Measurements from ENCODE around the gene SPATA19.
"Not testable (repeated sequence)": the region's sequence is repeated elsewhere in the genome, so short reads cannot be mapped to it uniquely, and the experiment has no call there.

Gene SPATA19

DNA sequence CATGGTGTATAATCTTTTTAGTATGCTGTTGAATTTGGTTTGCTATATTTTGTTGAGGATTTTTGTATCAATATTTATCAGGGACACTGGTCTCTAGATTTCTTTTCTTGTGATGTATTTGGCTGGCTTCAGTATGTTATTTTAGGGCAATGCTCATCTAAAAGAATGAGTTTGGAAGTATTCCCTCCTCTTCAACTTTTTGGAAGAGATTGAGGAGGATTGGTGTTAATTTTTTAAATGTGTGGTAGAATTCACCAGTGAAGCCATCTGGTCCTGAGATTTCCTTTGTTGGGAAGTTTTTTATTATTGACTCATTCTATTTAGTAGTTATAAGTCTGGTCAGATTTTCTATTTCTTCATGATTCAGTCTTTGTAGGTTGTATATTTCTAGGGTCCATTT is 22.1 kb upstream of the SPATA19 start:
- FAIRE-seq: no peak
- no peak for DNase-seq (ENCODE audit: insufficient read length, low spot score)
- TF ChIP-seq POU2F2 (IDR thresholded peaks at IDR 0.05; ENCODE audit: low read depth, low read length) (no peak), POLR2AphosphoS5 (IDR thresholded peaks at IDR 0.05; ENCODE audit: low read depth, low read length) (no peak), TAF1 (IDR thresholded peaks at IDR 0.05; ENCODE audit: low read depth, low read length) (no peak), PAX5 (IDR thresholded peaks at IDR 0.05; ENCODE audit: insufficient read depth, low read length, severe bottlenecking) (no peak), SPI1 (IDR thresholded peaks at IDR 0.05; ENCODE audit: low read depth, low read length) (no peak), POLR2A (IDR thresholded peaks at IDR 0.05; ENCODE audit: low read depth, low read length) (no peak)

DNA sequence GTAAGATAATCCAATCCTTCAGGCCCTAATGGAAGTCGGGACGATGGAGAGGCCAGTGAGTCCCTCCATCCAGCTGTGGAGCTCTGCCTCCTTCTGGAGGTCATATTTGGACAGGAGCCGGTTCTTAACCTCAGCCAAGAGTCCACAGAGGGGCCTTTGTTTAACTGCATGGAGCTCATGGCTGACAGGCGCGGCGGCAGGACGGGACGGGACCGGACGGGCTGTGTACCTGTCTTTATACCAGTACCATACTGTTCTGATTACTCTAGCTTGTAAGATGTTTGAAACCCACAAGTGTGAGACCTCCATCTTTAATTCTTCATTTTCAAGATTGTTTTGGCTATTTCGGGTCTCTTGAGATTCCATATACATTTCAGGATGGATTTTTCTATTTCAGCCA is 20.2 kb upstream of the SPATA19 start:
- FAIRE-seq: no peak
- no peak for DNase-seq (ENCODE audit: insufficient read length, low spot score)
- TF ChIP-seq POU2F2 (IDR thresholded peaks at IDR 0.05; ENCODE audit: low read depth, low read length) (no peak), POLR2AphosphoS5 (IDR thresholded peaks at IDR 0.05; ENCODE audit: low read depth, low read length) (no peak), TAF1 (IDR thresholded peaks at IDR 0.05; ENCODE audit: low read depth, low read length) (no peak), POLR2A (IDR thresholded peaks at IDR 0.05; ENCODE audit: low read depth, low read length) (no peak), PAX5 (IDR thresholded peaks at IDR 0.05; ENCODE audit: insufficient read depth, low read length, severe bottlenecking) (no peak), SPI1 (IDR thresholded peaks at IDR 0.05; ENCODE audit: low read depth, low read length) (no peak)

DNA sequence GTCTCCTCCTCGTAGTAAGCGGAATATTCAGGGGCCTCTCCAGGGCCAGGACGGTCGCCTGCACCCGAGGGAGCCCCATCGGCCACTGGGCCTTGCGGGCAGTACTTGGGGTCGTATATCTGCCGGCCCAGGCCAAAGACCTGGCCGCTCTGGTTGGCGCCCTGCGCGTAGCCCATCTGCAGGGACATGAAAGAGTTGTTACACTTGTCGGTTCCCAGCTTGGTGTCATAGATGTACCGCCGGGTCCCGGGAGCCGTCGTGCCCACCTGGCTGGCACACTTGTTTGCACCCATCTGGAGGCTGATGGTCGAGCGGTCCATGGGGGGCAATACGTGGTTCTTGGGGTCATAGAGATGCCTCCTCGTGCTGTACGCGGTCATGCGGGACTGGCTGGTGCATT is 19.4 kb upstream of the SPATA19 start:
- FAIRE-seq (no peak), DNase-seq (ENCODE audit: insufficient read length, low spot score) (no peak)
- TF ChIP-seq POLR2A (IDR thresholded peaks at IDR 0.05; ENCODE audit: low read depth, low read length) (no peak), TAF1 (IDR thresholded peaks at IDR 0.05; ENCODE audit: low read depth, low read length) (no peak), SPI1 (IDR thresholded peaks at IDR 0.05; ENCODE audit: low read depth, low read length) (no peak), POU2F2 (IDR thresholded peaks at IDR 0.05; ENCODE audit: low read depth, low read length) (no peak)

DNA sequence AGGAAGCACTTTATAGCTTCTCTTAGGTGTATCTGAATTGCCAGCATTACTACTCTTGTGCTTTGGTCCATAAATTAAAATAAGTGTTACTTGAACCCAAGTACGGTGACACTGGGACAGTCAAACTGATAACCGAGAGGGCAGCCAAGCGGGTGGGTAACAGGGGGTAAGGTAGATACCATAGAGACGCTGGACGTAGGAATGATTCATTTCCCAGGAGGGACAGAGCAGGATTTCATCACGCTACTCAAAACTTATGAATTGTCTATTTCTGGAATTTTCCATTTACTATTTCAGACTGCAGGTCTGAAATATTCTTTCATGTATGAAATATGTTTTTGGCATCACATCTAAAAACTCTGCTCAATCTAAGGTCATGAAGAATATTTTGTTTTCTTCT is 14.8 kb upstream of the SPATA19 start:
- TF ChIP-seq TAF1 (IDR thresholded peaks at IDR 0.05; ENCODE audit: low read depth, low read length) (no peak), SPI1 (IDR thresholded peaks at IDR 0.05; ENCODE audit: low read depth, low read length) (no peak), PAX5 (IDR thresholded peaks at IDR 0.05; ENCODE audit: insufficient read depth, low read length, severe bottlenecking) (no peak), POLR2A (IDR thresholded peaks at IDR 0.05; ENCODE audit: low read depth, low read length) (no peak), POLR2AphosphoS5 (IDR thresholded peaks at IDR 0.05; ENCODE audit: low read depth, low read length) (no peak), POU2F2 (IDR thresholded peaks at IDR 0.05; ENCODE audit: low read depth, low read length) (no peak)
- DNase-seq (ENCODE audit: insufficient read length, low spot score) (no peak), FAIRE-seq (no peak)

DNA sequence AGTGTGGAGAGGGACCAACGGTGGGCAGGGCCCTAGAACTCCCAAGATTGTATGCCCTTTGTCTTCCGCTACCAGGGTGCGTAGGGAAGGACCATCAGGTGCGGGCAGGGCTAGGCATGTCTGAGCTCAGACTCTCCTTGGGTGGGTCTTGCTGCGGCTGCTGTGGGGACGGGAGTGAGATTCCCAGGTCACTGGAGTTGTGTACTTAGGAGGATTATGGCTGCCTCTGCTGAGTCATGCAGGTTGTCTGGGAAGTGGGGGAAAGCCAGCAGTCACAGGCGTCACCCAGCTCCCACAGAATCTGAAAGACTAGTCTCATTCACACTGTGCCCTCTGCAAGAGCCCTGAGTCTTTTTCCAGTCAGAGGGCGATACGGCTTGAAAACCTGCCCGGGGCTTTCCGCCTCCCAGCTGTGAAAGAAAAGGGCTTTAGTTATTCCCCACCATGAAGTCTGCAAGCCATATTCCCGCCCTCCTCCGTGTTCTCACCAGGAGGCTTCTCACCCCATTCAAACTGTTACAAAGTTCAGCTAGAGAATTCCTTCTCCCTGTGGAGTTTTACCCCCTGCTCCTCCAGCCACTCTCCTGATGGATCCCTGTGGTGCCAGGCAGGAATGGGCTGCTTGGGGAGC is 9.1 kb upstream of the SPATA19 start:
- FAIRE-seq; DNase-seq (ENCODE audit: insufficient read length, low spot score): not testable (repeated sequence)

DNA sequence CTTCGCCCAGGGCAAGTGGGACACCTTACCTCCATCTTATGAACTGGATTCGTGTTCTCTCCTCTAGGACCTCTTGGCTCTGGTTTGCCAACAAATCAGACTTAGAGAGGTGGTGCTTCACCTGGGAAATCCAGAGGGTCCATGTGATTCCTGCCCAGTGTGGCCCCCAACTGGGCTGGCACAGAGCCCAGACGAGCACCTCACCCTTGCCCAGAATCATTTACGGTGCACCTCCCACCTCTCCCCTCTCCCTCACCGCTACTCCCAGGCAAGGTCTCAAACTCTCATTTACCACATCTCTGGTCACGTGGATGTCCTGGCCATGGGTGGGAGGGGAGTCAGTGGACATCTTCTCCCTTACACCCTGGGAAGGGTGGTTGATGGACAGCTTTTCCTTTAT is 1.1 kb downstream of the SPATA19 start:
- TF ChIP-seq POLR2A (IDR thresholded peaks at IDR 0.05; ENCODE audit: low read depth, low read length) (no peak), SPI1 (IDR thresholded peaks at IDR 0.05; ENCODE audit: low read depth, low read length) (no peak), PAX5 (IDR thresholded peaks at IDR 0.05; ENCODE audit: insufficient read depth, low read length, severe bottlenecking) (no peak), TAF1 (IDR thresholded peaks at IDR 0.05; ENCODE audit: low read depth, low read length) (no peak), POU2F2 (IDR thresholded peaks at IDR 0.05; ENCODE audit: low read depth, low read length) (no peak), POLR2AphosphoS5 (IDR thresholded peaks at IDR 0.05; ENCODE audit: low read depth, low read length) (no peak)
- no peak for FAIRE-seq
- DNase-seq (ENCODE audit: insufficient read length, low spot score): no peak

DNA sequence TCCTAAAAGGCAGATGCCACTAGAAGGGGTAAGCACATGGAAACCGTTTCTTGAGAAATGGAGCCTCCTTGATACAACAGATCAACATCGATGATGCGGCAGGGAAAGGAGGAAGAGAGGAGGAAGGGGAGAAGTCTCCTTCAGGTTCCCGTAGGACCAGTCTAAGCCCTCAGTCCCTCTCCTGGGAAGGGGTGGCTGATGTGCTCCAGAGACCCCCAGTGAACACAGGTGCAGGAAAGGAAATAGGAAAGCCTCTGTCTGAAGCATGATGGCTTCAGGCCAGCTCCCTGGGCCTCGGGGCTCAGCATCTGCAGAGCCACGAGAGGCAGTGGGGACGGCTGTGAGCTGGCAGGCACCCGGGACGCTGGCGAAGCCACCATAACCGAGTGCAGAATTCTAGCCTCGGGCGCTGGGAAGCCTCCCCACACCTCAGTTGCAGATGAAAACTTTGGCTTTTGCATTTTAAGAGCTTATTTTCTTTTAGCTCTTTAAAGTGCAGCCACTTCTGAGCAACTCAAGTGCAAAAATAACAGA is 1.8 kb downstream of the SPATA19 start:
- no peak for DNase-seq (ENCODE audit: insufficient read length, low spot score)
- TF ChIP-seq POLR2AphosphoS5 (IDR thresholded peaks at IDR 0.05; ENCODE audit: low read depth, low read length): no peak
- no peak for TF ChIP-seq PAX5 (IDR thresholded peaks at IDR 0.05; ENCODE audit: insufficient read depth, low read length, severe bottlenecking)
- no peak for TF ChIP-seq SPI1 (IDR thresholded peaks at IDR 0.05; ENCODE audit: low read depth, low read length)
- no peak for TF ChIP-seq POU2F2 (IDR thresholded peaks at IDR 0.05; ENCODE audit: low read depth, low read length)
- TF ChIP-seq POLR2A (IDR thresholded peaks at IDR 0.05; ENCODE audit: low read depth, low read length): no peak
- TF ChIP-seq TAF1 (IDR thresholded peaks at IDR 0.05; ENCODE audit: low read depth, low read length): no peak
- FAIRE-seq: no peak

DNA sequence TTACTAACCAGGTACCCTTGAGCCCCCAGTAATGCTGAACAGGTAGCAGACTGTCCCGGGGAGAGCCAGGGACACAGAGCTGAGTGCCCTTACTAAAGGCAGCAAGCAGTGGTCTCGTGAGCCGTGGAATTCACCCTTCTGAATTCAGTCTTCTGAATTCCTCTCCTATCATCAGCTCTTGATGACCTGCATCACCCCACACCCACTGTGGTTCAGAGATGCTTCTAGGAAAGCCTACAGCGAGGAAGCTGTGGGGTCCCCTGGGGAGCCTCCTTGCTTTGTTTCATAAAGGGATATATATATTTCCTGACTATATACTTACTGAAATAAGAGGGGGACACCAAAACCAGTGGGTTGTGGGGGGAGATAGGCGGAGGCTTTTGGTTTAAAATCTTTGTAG is 2.6 kb downstream of the SPATA19 start:
- TF ChIP-seq POLR2A (IDR thresholded peaks at IDR 0.05; ENCODE audit: low read depth, low read length) (no peak), POU2F2 (IDR thresholded peaks at IDR 0.05; ENCODE audit: low read depth, low read length) (no peak), SPI1 (IDR thresholded peaks at IDR 0.05; ENCODE audit: low read depth, low read length) (no peak), POLR2AphosphoS5 (IDR thresholded peaks at IDR 0.05; ENCODE audit: low read depth, low read length) (no peak), PAX5 (IDR thresholded peaks at IDR 0.05; ENCODE audit: insufficient read depth, low read length, severe bottlenecking) (no peak), TAF1 (IDR thresholded peaks at IDR 0.05; ENCODE audit: low read depth, low read length) (no peak)
- FAIRE-seq (no peak), DNase-seq (ENCODE audit: insufficient read length, low spot score) (no peak)

DNA sequence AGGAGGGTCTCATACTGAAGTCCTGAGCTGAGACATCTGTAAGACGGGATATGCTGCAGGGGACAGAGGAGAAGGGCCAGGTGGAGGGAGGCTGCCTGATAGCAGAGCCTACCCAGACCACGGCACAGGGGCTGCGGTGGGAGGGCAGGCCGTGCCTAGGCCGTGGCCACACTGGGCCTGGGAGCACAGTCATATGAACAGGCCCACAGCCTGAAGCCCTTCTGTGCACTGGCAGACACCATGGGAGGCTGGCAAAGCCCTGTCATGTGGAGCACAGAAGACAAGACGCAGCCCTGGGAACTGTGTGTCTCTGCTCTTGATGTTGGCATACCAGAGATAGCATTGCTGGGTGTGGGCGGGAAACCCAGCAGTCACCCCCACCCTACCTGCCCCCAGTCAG is 3.3 kb downstream of the SPATA19 start:
- no peak for DNase-seq (ENCODE audit: insufficient read length, low spot score)
- FAIRE-seq: no peak
- TF ChIP-seq TAF1 (IDR thresholded peaks at IDR 0.05; ENCODE audit: low read depth, low read length) (no peak), PAX5 (IDR thresholded peaks at IDR 0.05; ENCODE audit: insufficient read depth, low read length, severe bottlenecking) (no peak), POLR2AphosphoS5 (IDR thresholded peaks at IDR 0.05; ENCODE audit: low read depth, low read length) (no peak), SPI1 (IDR thresholded peaks at IDR 0.05; ENCODE audit: low read depth, low read length) (no peak), POLR2A (IDR thresholded peaks at IDR 0.05; ENCODE audit: low read depth, low read length) (no peak), POU2F2 (IDR thresholded peaks at IDR 0.05; ENCODE audit: low read depth, low read length) (no peak)

Data from GM12891 (cell line).